HG03521 (cell line): ENCODE results near the gene CSMD2.

ENCODE experiments used
- ATAC-seq: cut with Tn5 transposase; IDR thresholded peaks from one replicate; pipeline ENCODE4 v1.9.1; 2021; ENCODE audit warnings: mild to moderate bottlenecking, moderate library complexity; ENCODE audit not compliant: unreplicated experiment

The CSMD2 gene

GRCh38 chr1:34009340-34009985 lies 155.6 kb downstream of the CSMD2 start:
- ATAC-seq: no peak

GRCh38 chr1:34007760-34008159 lies 157.3 kb downstream of the CSMD2 start:
- no peak for ATAC-seq

GRCh38 chr1:34005309-34005708 lies 159.7 kb downstream of the CSMD2 start:
- no peak for ATAC-seq

- ATAC-seq: no peak
Measured at GRCh38 chr1:34002810-34003209, 162.2 kb downstream of the CSMD2 start.

GRCh38 chr1:33997127-33998036 lies 167.6 kb downstream of the CSMD2 start:
- ATAC-seq: no peak

- no peak for ATAC-seq
Measured at GRCh38 chr1:33996281-33996680, 168.7 kb downstream of the CSMD2 start.

- ATAC-seq: no peak
Measured at GRCh38 chr1:33993301-33993700, 171.7 kb downstream of the CSMD2 start.

GRCh38 chr1:33990281-33990680 lies 174.7 kb downstream of the CSMD2 start:
- no peak for ATAC-seq

GRCh38 chr1:33988161-33988560 lies 176.9 kb downstream of the CSMD2 start:
- ATAC-seq: no peak

GRCh38 chr1:33986390-33987095 lies 178.5 kb downstream of the CSMD2 start:
- no peak for ATAC-seq

GRCh38 chr1:33985656-33986055 lies 179.4 kb downstream of the CSMD2 start:
- no peak for ATAC-seq

GRCh38 chr1:33984906-33985565 lies 180.0 kb downstream of the CSMD2 start:
- ATAC-seq: no peak

GRCh38 chr1:33982419-33982818 lies 182.6 kb downstream of the CSMD2 start:
- ATAC-seq: no peak

- ATAC-seq: no peak
Measured at GRCh38 chr1:33979341-33979740, 185.7 kb downstream of the CSMD2 start.

- no peak for ATAC-seq
Measured at GRCh38 chr1:33975961-33976360, 189.1 kb downstream of the CSMD2 start.

- ATAC-seq: no peak
Measured at GRCh38 chr1:33973799-33974545, 191.1 kb downstream of the CSMD2 start.

- no peak for ATAC-seq
Measured at GRCh38 chr1:33972676-33973395, 192.2 kb downstream of the CSMD2 start.

GRCh38 chr1:33971913-33972312 lies 193.1 kb downstream of the CSMD2 start:
- no peak for ATAC-seq

GRCh38 chr1:33971018-33971710 lies 193.9 kb downstream of the CSMD2 start:
- ATAC-seq: no peak
